HEK293 (cell line): ENCODE measurements around the gene STX5.
A peak's percentile ranks its signal among the peaks of the same experiment; 100 is the strongest.

Source experiments
- CTCF ChIA-PET: fragments of 350-600 bp; formaldehyde crosslinking; extraction: SDS; loops from one replicate; lab custom pipeline; 2021; ENCODE audit warnings: antibody characterized with exemption; lab: Yijun Ruan, JAX
- POLR2A ChIA-PET: fragments of 300-600 bp; formaldehyde crosslinking; extraction: SDS; loops from one replicate; lab custom pipeline; 2020; ENCODE audit warnings: antibody characterized with exemption, inconsistent platforms; lab: Yijun Ruan, JAX
- H3K27ac ChIP-seq: fragments of 200-500 bp; sonication (Bioruptor generic); 2 replicates; pipeline ENCODE4 v1.5.1; 2014; ENCODE audit warnings: low read depth, low read length, control low read depth, inconsistent platforms; ENCODE audit errors: extremely low read depth
- H3K36me3 ChIP-seq, 2 experiments: fragments of 200-500 bp in 1 of 2; sonication (Bioruptor generic) in 1 of 2; 1 replicate in 1 of 2; 2 replicates in 1 of 2; pipeline ENCODE4 v1.5.1; 2014 to 2017; ENCODE audit warnings: inconsistent platforms in 2 of 2, low read length in 2 of 2; ENCODE audit not compliant: control insufficient read depth in 2 of 2, insufficient read depth in 1 of 2
- H3K4me1 ChIP-seq: fragments of 200-500 bp; sonication (Bioruptor generic); 2 replicates; pipeline ENCODE4 v1.5.1; 2014; ENCODE audit warnings: mild to moderate bottlenecking, low read length, inconsistent platforms; ENCODE audit not compliant: control insufficient read depth, insufficient read depth
- H3K4me3 ChIP-seq: 2 replicates; pipeline ENCODE4 v1.5.1; 2011; ENCODE audit warnings: low read depth, mild to moderate bottlenecking, control low read depth, low read length, moderate library complexity
- H3K9me3 ChIP-seq: fragments of 200-500 bp; sonication (Bioruptor generic); 2 replicates; pipeline ENCODE4 v1.5.1; 2014; ENCODE audit warnings: low read depth, low read length, inconsistent platforms; ENCODE audit not compliant: control insufficient read depth, insufficient read depth
- BCL11A ChIP-seq: fragments of 450-650 bp; formaldehyde crosslinking; IDR thresholded peaks from 2 replicates; pipeline ENCODE4 v1.5.1; 2016; ENCODE audit warnings: low read depth, missing biosample characterization, missing genetic modification characterization
- BCL11B ChIP-seq: fragments of 450-650 bp; formaldehyde crosslinking; IDR thresholded peaks from 2 replicates; pipeline ENCODE4 v1.5.1; 2016; ENCODE audit warnings: low read depth, missing biosample characterization, missing genetic modification characterization
- MYNN ChIP-seq: fragments of 450-650 bp; formaldehyde crosslinking; IDR thresholded peaks from 2 replicates; pipeline ENCODE4 v1.5.1; 2016; ENCODE audit warnings: missing biosample characterization, missing genetic modification characterization, borderline replicate concordance
- PRDM10 ChIP-seq: fragments of 450-650 bp; formaldehyde crosslinking; IDR thresholded peaks from 2 replicates; pipeline ENCODE4 v1.5.1; 2016; ENCODE audit warnings: missing biosample characterization, missing genetic modification characterization
- SCRT2 ChIP-seq: fragments of 450-650 bp; formaldehyde crosslinking; IDR thresholded peaks from 2 replicates; pipeline ENCODE4 v1.5.1; 2016; ENCODE audit warnings: missing biosample characterization, missing genetic modification characterization
- SP2 ChIP-seq: fragments of 450-650 bp; formaldehyde crosslinking; IDR thresholded peaks from 2 replicates; pipeline ENCODE4 v1.5.1; 2016; ENCODE audit warnings: missing biosample characterization, missing genetic modification characterization
- TRIM28 ChIP-seq: IDR thresholded peaks from 2 replicates; pipeline ENCODE4 v1.6.1; 2011; ENCODE audit warnings: low read length, control low read depth, borderline replicate concordance
- ZBTB26 ChIP-seq: fragments of 450-650 bp; formaldehyde crosslinking; optimal IDR thresholded peaks from 2 replicates; pipeline ENCODE3; 2016; ENCODE audit warnings: missing biosample characterization, mild to moderate bottlenecking, missing genetic modification characterization
- ZBTB6 ChIP-seq: fragments of 450-650 bp; formaldehyde crosslinking; IDR thresholded peaks from 2 replicates; pipeline ENCODE4 v1.5.1; 2017; ENCODE audit warnings: missing biosample characterization, missing genetic modification characterization
- ZFP37 ChIP-seq: fragments of 450-650 bp; formaldehyde crosslinking; IDR thresholded peaks from 2 replicates; pipeline ENCODE4 v1.5.1; 2016; ENCODE audit warnings: missing biosample characterization, missing genetic modification characterization
- ZFP69B ChIP-seq: fragments of 450-650 bp; formaldehyde crosslinking; IDR thresholded peaks from 2 replicates; pipeline ENCODE4 v1.5.1; 2016; ENCODE audit warnings: missing biosample characterization, missing genetic modification characterization
- ZNF112 ChIP-seq: fragments of 450-650 bp; formaldehyde crosslinking; IDR thresholded peaks from 2 replicates; pipeline ENCODE4 v1.5.0; 2017; ENCODE audit warnings: missing biosample characterization, missing genetic modification characterization
- ZNF148 ChIP-seq: fragments of 450-650 bp; formaldehyde crosslinking; IDR thresholded peaks from 2 replicates; pipeline ENCODE4 v1.5.0; 2017; ENCODE audit warnings: missing biosample characterization, missing genetic modification characterization, borderline replicate concordance
- ZNF155 ChIP-seq: fragments of 450-650 bp; formaldehyde crosslinking; IDR thresholded peaks from 2 replicates; pipeline ENCODE4 v1.5.1; 2016; ENCODE audit warnings: missing biosample characterization, missing genetic modification characterization
- ZNF2 ChIP-seq: fragments of 450-650 bp; formaldehyde crosslinking; IDR thresholded peaks from 2 replicates; pipeline ENCODE4 v1.5.1; 2016; ENCODE audit warnings: missing biosample characterization, missing genetic modification characterization
- ZNF23 ChIP-seq: fragments of 450-650 bp; formaldehyde crosslinking; IDR thresholded peaks from 2 replicates; pipeline ENCODE4 v1.5.1; 2016; ENCODE audit warnings: missing biosample characterization, missing genetic modification characterization, borderline replicate concordance
- ZNF426 ChIP-seq: fragments of 450-650 bp; formaldehyde crosslinking; IDR thresholded peaks from 2 replicates; pipeline ENCODE4 v1.5.1; 2017; ENCODE audit warnings: missing biosample characterization, missing genetic modification characterization, mild to moderate bottlenecking, inconsistent platforms, moderate library complexity
- ZNF501 ChIP-seq: fragments of 450-650 bp; formaldehyde crosslinking; IDR thresholded peaks from 2 replicates; pipeline ENCODE4 v1.5.1; 2016; ENCODE audit warnings: missing biosample characterization, missing genetic modification characterization
- ZNF514 ChIP-seq: fragments of 450-650 bp; formaldehyde crosslinking; IDR thresholded peaks from 2 replicates; pipeline ENCODE4 v1.5.1; 2016; ENCODE audit warnings: missing biosample characterization, missing genetic modification characterization
- ZNF544 ChIP-seq: fragments of 450-650 bp; formaldehyde crosslinking; IDR thresholded peaks from 2 replicates; pipeline ENCODE4 v1.5.0; 2017; ENCODE audit warnings: missing biosample characterization, missing genetic modification characterization
- ZNF561 ChIP-seq: fragments of 450-650 bp; IDR thresholded peaks from 2 replicates; pipeline ENCODE4 v1.5.1; 2018; ENCODE audit warnings: missing biosample characterization, missing genetic modification characterization, borderline replicate concordance
- ZNF600 ChIP-seq: fragments of 450-650 bp; formaldehyde crosslinking; IDR thresholded peaks from 2 replicates; pipeline ENCODE4 v1.5.1; 2016; ENCODE audit warnings: missing biosample characterization, missing genetic modification characterization
- ZNF621 ChIP-seq: fragments of 450-650 bp; formaldehyde crosslinking; IDR thresholded peaks from 2 replicates; pipeline ENCODE4 v1.5.1; 2017; ENCODE audit warnings: missing biosample characterization, missing genetic modification characterization
- ZNF623 ChIP-seq: fragments of 450-650 bp; formaldehyde crosslinking; IDR thresholded peaks from 2 replicates; pipeline ENCODE4 v1.5.1; 2016; ENCODE audit warnings: missing biosample characterization, missing genetic modification characterization
- ZNF664 ChIP-seq: fragments of 450-650 bp; formaldehyde crosslinking; IDR thresholded peaks from 2 replicates; pipeline ENCODE4 v1.5.1; 2016; ENCODE audit warnings: missing biosample characterization, missing genetic modification characterization
- ZNF670 ChIP-seq: fragments of 450-650 bp; formaldehyde crosslinking; IDR thresholded peaks from 2 replicates; pipeline ENCODE4 v1.5.1; 2016; ENCODE audit warnings: missing biosample characterization, missing genetic modification characterization, low read depth
- ZSCAN16 ChIP-seq: fragments of 450-650 bp; formaldehyde crosslinking; IDR thresholded peaks from 2 replicates; pipeline ENCODE4 v1.5.1; 2016; ENCODE audit warnings: missing biosample characterization, missing genetic modification characterization
- ZXDB ChIP-seq: fragments of 450-650 bp; formaldehyde crosslinking; IDR thresholded peaks from 2 replicates; pipeline ENCODE4 v1.5.1; 2016; ENCODE audit warnings: missing biosample characterization, missing genetic modification characterization

Gene STX5

GRCh38 chr11:62787005-62787759 lies 44.7 kb downstream of the STX5 start, which contains the start of gene TMEM179B (continued):
- no peak for TF ChIP-seq ZNF664 (tag by site-specific recombination)
- TF ChIP-seq ZNF561 (tag by site-specific recombination), result peak; percentile 89
- no peak for TF ChIP-seq ZNF514
- no peak for TF ChIP-seq ZNF623 (tag by site-specific recombination)
- TF ChIP-seq ZFP37, result peak; percentile 88
- TF ChIP-seq TRIM28, result no peak
- TF ChIP-seq ZXDB (tag by site-specific recombination), result no peak; the same call in 1 of the 2 replicates
- TF ChIP-seq, all 188 proteins: peak for 49

GRCh38 chr11:62786318-62787004 lies 45.4 kb downstream of the STX5 start:
- Histone ChIP-seq H3K9me3 (no peaks in the 10 kb centered on the region), H3K4me1 (no peaks in the 10 kb centered on the region), H3K27ac (peak overlapping the region; percentile 76), H3K4me3 (peak overlapping the region; percentile 87), H3K36me3 (peaks cover 0 to 50% of the 10 kb centered on the region in 2 experiments; a peak in 1 of 3 replicates)
- ChIA-PET POLR2A (interaction anchor here (0.6 to 5.6 kb wide), 30 partner anchors 11 to 247 kb away, joined by 3 to 54 read pairs (median 6); partner anchors contain the start of genes B3GAT3, C11orf98, CSKMT and HNRNPUL2), CTCF (interaction anchor here (0.6 to 3.2 kb wide), 43 partner anchors 9 to 1445 kb away, joined by 3 to 45 read pairs (median 4); partner anchors contain the start of genes C11orf98, HNRNPUL2, STX5 and TAF6L)
- TF ChIP-seq ZNF155 (no peak), BCL11B (tag by site-specific recombination) (peak; percentile 84), ZNF600 (no peak), ZNF621 (no peak), ZFP69B (no peak), MYNN (no peak), ZSCAN16 (tag by site-specific recombination) (no peak), ZBTB6 (tag by site-specific recombination) (no peak), ZNF23 (tag by site-specific recombination) (no peak), ZNF664 (tag by site-specific recombination) (no peak), ZBTB26 (no peak), ZNF544 (tag by site-specific recombination) (no peak), SCRT2 (tag by site-specific recombination) (peak; percentile 47), ZNF2 (peak; percentile 15; the same call in 1 of the 2 replicates), ZNF670 (no peak), ZNF148 (no peak), ZNF426 (tag by site-specific recombination) (no peak), BCL11A (tag by site-specific recombination) (peak; percentile 66; the same call in 1 of the 2 replicates), ZNF501 (no peak), SP2 (tag by site-specific recombination) (peak; percentile 21), ZNF112 (tag by site-specific recombination) (no peak), PRDM10 (peak; percentile 66)
